ENCODE measurements around the gene LRP5.

GRCh38 chr11:68445531-68446035, 133.2 kb downstream of the LRP5 start:
- TF ChIP-seq, protein P1, sequence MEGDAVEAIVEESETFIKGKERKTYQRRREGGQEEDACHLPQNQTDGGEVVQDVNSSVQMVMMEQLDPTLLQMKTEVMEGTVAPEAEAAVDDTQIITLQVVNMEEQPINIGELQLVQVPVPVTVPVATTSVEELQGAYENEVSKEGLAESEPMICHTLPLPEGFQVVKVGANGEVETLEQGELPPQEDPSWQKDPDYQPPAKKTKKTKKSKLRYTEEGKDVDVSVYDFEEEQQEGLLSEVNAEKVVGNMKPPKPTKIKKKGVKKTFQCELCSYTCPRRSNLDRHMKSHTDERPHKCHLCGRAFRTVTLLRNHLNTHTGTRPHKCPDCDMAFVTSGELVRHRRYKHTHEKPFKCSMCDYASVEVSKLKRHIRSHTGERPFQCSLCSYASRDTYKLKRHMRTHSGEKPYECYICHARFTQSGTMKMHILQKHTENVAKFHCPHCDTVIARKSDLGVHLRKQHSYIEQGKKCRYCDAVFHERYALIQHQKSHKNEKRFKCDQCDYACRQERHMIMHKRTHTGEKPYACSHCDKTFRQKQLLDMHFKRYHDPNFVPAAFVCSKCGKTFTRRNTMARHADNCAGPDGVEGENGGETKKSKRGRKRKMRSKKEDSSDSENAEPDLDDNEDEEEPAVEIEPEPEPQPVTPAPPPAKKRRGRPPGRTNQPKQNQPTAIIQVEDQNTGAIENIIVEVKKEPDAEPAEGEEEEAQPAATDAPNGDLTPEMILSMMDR (IDR thresholded peaks at IDR 0.05) = no peak
- TF ChIP-seq POLR2A (IDR thresholded peaks at IDR 0.05) = no peak

All from thyroid gland (tissue), 4 donors.